Stimulated activated CD8-positive, alpha-beta memory T cell treated with anti-CD3 and anti-CD28 coated beads, Interleukin-15, amount 100 ng/mL, for 4 hours (primary cell): ENCODE results near the gene MIEF2.
A peak's percentile ranks its signal among the peaks of the same experiment; 100 is the strongest.
"Not testable (repeated sequence)": the region's sequence is repeated elsewhere in the genome, so short reads cannot be mapped to it uniquely, and the experiment has no call there.

ENCODE experiments used
- DNase-seq, 2 donors: peaks; one replicate each; pipeline ENCODE4 v3.0.0-alpha.2; 2020; ENCODE audit warnings: low read depth in 2 of 2

The MIEF2 gene

DNA sequence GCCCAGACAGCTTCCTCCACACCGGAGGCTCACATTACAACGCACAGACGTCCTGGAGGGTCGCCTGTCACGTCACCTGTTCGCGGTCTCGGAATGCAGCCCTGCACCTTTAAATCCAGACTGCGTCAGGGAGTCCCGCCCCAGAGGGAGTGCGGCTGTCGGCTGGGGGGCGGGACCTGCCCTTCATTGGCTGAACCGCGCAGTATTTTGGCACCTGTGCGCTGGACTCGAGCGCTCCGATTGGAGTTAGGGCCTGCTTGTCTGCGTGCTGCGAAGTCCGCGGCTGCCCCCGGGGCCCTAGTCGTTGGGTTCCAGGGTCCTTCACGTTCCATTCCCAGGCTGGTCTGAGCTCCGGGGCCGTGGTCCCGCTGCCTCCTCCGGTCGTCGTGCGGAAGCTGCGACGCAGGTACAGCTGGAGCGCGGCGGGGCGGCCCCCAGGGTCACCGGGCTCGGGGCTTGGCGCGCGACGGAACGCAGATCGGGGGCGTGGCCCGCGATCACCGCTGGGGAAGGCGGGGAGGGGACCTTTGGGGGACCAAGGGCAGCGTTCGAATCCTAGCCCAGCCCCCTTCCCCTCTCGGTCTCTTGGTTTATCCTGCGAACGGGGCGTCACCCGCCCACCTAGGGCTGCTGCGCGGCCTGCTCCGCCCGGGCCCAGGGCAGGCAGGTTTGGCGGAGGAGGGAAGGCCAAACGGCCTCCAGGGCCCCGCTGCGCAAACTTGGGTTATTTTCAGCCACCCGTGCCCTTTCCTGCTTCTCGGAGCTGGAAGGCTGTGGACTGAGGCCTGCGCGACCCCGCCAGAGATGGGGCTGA is at the start of gene MIEF2:
Gene MIEF2 (plus strand): TSS at position 331 of the 814 bp plus-strand sequence. CDS start 2,059 bp downstream, outside the sequence.
- peak; percentile 81 to 87 for DNase-seq

GRCh38 chr17:18213666-18214270 is 46.7 kb upstream of the MIEF2 start:
- no peak for DNase-seq

GRCh38 chr17:18216906-18217305 is 43.6 kb upstream of the MIEF2 start:
- DNase-seq: not testable (repeated sequence)

DNA sequence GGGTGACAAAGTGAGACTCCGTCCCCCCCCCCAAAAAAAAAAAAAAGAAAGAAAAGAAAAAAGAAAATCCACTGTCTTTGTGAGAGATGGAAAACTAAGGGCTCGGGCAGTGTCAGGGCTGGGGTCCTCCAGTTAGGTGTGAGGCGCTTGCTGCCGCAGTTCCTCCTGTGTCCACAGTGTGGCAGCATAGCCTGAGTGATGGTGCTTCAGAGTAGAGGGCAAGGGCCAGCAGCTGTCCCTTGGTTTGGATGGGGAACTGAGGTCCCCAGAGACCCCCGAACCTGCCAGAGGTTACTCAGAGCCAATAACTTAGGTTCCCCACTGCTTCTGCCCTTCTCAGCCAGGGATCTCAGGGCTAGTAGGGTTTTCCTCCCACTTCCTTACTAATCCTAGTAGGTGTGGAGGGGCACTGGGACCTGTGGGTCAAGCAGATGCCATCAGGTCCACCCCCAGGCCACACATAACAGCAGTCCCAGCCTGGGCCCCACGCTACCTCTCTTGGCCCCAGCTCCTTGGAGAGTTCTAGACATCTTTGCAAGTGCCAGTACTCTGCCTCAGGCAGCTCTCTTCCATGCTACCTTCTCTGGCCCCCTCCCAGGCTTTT is 42.9 kb upstream of the MIEF2 start:
- peak; percentile 35 to 48 for DNase-seq

DNA sequence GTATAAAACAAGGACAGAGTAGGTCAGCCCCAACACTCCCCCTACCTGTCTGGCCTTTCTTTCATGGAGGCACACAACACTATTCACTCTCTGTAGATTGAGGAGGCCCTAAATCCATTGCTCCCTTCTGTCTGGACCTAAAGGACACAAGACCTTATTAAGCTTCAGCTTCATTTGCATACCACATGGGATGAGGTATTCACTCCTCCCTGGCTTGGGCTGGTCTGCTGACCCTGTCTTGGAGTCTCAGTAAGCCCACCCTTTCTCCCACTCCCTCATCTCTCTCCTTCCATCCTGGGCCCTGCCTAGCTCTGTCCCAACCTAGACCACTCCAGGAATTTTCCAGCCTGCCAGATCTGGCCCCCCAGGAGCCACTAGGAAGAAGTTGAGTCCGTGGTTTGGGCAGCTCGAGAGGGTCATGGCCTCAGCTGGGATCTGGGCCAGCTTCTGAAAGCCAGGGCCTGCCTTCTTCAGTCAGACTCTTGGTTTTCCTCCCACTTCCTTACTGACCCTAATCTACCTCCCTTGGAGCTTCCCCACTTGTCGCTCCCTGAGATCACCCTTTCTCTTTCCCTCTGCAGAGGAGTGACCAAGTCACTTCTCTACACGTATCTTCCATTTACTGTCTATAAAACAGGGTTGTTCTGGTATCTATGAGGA is 41.6 kb upstream of the MIEF2 start:
- no peak for DNase-seq

GRCh38 chr17:18224053-18224386 is 36.4 kb upstream of the MIEF2 start:
- no peak for DNase-seq

- no peak for DNase-seq
These were observed 35.9 kb upstream of the MIEF2 start for GRCh38 chr17:18224387-18225120.

- peak; percentile 87 to 90 for DNase-seq
These were observed 35.3 kb upstream of the MIEF2 start, which contains the start of gene LLGL1 for GRCh38 chr17:18225121-18225641. LLGL1 (plus strand) TSS chr17:18225635; CDS start chr17:18225683, 48 bp downstream.

- no peak for DNase-seq
These were observed 34.7 kb upstream of the MIEF2 start for GRCh38 chr17:18225642-18226283.

- DNase-seq: no peak
These were observed 34.0 kb upstream of the MIEF2 start for GRCh38 chr17:18226284-18226945.

DNA sequence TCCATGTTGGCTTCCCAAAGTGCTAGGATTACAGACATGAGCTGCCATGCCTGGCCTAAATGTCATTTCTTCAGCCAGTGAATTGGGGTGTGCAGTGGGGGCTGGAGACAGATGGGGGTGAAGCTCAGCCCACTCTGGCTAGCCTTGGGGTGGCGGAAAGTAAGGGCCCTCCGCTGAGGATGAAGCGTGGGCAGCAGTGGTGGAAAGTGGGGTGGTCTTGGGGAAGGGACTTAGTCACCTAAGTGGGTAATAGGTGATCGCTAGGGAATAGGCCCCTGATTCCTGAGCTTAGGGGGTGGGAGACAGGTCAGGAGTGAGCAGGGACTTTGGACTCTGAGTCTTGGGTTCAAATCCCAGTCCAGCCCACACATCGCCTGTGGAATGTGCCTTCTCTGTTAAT is 32.8 kb upstream of the MIEF2 start:
- no peak for DNase-seq

DNA sequence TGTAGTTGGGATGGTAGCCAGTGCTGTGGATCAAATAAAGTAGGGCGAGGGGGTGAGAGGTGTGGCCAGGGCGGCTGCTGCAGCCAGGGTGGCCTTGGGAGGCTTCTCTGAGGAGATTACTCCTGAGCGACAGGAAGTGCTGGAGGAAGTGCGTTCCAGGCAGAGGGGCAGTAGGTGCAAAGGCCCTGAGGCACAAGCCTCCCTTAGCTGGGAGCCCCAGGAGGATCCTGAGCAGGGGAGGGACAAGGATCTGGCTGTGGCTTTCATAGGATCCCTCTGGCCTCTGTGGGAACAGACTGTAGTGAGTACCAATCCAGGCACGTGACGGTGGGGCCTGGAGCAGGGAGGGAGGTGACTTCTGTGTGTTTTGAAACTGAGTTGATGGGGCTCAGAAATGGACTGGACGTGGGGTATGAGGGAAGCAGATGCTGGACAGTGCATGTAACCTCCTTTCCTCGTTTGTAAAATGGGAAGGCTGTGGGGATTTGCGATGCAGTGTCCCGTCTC is 32.2 kb upstream of the MIEF2 start:
- DNase-seq: no peak

- DNase-seq: no peak
These were observed 31.2 kb upstream of the MIEF2 start for GRCh38 chr17:18229254-18229653.

- no peak for DNase-seq
These were observed 30.7 kb upstream of the MIEF2 start for GRCh38 chr17:18229771-18230170.

DNA sequence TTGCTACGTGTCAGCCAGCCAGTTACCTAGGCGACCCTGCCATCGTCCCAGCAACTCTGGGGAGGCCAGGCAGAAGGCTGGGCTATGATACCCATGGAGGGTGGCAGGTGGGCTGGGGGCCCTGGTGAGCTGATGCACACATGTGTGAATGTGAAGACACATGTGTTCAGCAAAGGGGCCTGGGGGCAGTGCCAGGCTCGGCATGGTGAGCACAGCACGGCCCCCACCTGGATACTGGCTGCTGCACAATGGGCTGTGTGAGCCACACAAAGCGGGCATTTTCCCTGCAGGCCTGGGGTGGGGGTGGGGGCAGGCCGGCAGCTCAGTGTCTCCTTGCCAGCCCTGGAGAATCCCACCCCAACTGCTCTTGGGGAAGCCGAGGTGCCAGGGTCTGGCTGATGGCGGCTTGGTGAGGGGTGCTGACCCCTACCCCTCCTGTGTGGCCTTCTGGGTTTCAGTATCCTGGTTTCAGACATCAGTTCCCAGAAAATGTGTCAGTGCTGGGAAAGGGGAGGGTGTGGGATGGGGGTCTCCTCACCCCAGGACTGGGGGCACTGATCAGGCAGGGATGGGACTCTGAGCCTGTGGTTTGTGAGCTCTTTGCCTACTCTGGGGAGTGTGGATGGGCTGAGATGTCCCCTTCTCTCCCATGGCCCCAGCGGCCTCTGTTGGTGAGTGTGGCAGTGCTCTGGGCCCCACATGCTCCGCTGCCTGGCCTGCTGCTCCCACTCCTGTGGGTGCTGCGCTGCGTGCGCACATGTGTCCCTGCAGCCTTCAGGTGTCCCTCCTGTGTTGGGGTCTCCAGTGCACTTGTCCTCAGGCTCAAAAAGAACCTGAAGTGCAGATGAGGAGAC is 29.9 kb upstream of the MIEF2 start:
- no peak for DNase-seq

- DNase-seq: no peak
These were observed 29.3 kb upstream of the MIEF2 start for GRCh38 chr17:18231164-18231563.

GRCh38 chr17:18233803-18234518 is 26.5 kb upstream of the MIEF2 start:
- DNase-seq: no peak

DNA sequence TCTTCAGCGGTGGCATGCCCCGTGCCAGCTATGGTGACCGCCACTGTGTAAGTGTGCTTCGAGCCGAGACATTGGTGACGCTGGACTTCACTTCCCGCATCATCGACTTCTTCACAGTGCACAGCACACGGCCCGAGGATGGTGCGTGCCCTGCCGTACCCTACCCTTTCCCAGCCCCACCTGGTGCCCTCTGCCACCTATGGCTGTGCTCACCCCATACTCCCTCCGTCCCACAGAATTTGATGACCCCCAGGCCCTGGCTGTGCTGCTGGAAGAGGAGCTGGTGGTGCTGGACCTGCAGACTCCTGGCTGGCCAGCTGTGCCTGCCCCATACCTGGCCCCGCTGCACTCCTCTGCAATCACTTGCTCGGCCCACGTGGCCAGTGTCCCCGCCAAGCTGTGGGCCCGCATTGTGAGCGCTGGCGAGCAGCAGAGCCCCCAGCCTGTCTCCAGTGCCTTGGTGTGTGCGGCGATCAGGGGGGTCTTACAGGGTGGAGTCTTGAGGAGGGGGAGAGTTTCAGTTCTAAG is 25.5 kb upstream of the MIEF2 start:
- no peak for DNase-seq
